OCI-LY3 (cell line): ENCODE data around the gene SLC25A21.

Experiments
- H2AFZ ChIP-seq: fragments of 200-600, 300-600 bp; shearing (Covaris generic); 2 replicates; pipeline ENCODE4 v1.6.0; 2014; ENCODE audit warnings: antibody characterized with exemption, low read depth, low read length
- H3K27ac ChIP-seq: fragments of 200-600, 300-600 bp; sonication (generic); 2 replicates; pipeline ENCODE4 v1.5.1; 2014; ENCODE audit warnings: mild to moderate bottlenecking, low read length, moderate library complexity, mixed read lengths
- H3K27me3 ChIP-seq: fragments of 200-600, 300-600 bp; sonication (generic); 2 replicates; pipeline ENCODE4 v1.6.1; 2014; ENCODE audit warnings: low read depth, low read length, mixed read lengths
- H3K36me3 ChIP-seq: fragments of 200-600, 300-600 bp; sonication (generic); replicated peaks from 2 replicates; pipeline ENCODE3; 2014; ENCODE audit warnings: low read depth, low read length, mixed read lengths
- H3K4me1 ChIP-seq: fragments of 300-600, 200-600 bp; sonication (generic); 2 replicates; pipeline ENCODE4 v1.6.1; 2014; ENCODE audit warnings: low read length, mixed read lengths
- H3K4me2 ChIP-seq: fragments of 200-600, 300-600 bp; sonication (generic); 2 replicates; pipeline ENCODE4 v1.6.1; 2014; ENCODE audit warnings: low read length, mixed read lengths
- H3K4me3 ChIP-seq: fragments of 300-600, 200-600 bp; sonication (generic); 2 replicates; pipeline ENCODE4 v1.5.1; 2014; ENCODE audit warnings: antibody characterized with exemption, mild to moderate bottlenecking, low read length, moderate library complexity
- H3K79me2 ChIP-seq: fragments of 300-600, 200-600 bp; shearing (Covaris generic); 2 replicates; pipeline ENCODE4 v1.6.1; 2014; ENCODE audit warnings: mild to moderate bottlenecking, low read length, mixed read lengths
- H3K9ac ChIP-seq: fragments of 300-600, 200-600 bp; shearing (Covaris generic); 2 replicates; pipeline ENCODE4 v1.6.0; 2014; ENCODE audit warnings: mild to moderate bottlenecking, low read length, moderate library complexity
- H3K9me3 ChIP-seq: fragments of 200-600, 300-600 bp; shearing (Covaris generic); 2 replicates; pipeline ENCODE4 v1.6.1; 2014; ENCODE audit warnings: low read length, mixed read lengths; ENCODE audit not compliant: insufficient read depth
- H4K20me1 ChIP-seq: fragments of 200-600, 300-600 bp; sonication (generic); 2 replicates; pipeline ENCODE4 v1.6.1; 2016; ENCODE audit warnings: low read length, mixed read lengths; ENCODE audit not compliant: insufficient read depth
- EZH2phosphoT487 ChIP-seq: fragments of 200-600 bp; shearing (Covaris generic); IDR thresholded peaks from 2 replicates; pipeline ENCODE4 v1.6.1; 2018; ENCODE audit warnings: antibody characterized with exemption, mixed run types, low read depth
- TF ChIP-seq, protein P1 (sequence below): fragments of 200-600, 300-600 bp; sonication (generic); IDR thresholded peaks from 2 replicates; pipeline ENCODE4 v1.5.1; 2014; ENCODE audit warnings: antibody characterized with exemption, low read length, low read depth

SLC25A21 gene

DNA sequence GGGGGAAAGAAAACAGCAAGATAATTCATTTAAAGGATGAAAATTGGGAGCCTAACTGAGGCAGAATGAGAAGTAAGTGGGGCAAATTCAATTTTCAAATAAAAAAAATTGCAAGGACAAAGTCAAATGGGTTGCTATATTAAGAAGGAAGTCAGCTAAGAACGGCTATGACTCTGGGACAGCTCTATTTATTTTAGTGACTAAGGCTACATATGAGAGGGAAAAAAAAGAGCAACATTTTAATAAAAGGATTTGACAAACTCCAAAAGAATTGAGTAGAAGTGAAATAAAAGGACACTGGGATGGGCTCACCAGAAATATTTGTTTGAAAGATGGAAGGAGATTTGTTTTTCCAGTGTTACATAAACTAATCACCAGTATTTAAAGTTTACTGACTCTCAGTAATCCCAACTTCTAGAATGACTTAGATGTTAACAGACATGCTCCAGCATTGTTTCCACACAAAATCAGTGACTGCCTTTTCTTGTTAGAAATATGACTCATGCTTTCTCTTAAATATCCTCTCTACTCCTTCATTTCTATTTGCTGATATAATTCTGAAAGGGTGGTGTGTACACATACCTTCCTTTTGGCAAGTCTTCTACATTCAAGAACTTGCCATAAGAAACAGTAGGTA, 198.5 kb downstream of the SLC25A21 start:
- Histone ChIP-seq H3K9ac (no peak overlapping the region), H3K4me1 (no peaks in the 10 kb centered on the region), H3K27me3 (no peaks in the 10 kb centered on the region), H3K27ac (no peak overlapping the region), H2AFZ (no peak overlapping the region), H4K20me1 (no peaks in the 10 kb centered on the region), H3K36me3 (no peaks in the 10 kb centered on the region), H3K79me2 (no peaks in the 10 kb centered on the region), H3K9me3 (no peaks in the 10 kb centered on the region), H3K4me3 (no peak overlapping the region), H3K4me2 (no peak overlapping the region)
- TF ChIP-seq, protein P1, sequence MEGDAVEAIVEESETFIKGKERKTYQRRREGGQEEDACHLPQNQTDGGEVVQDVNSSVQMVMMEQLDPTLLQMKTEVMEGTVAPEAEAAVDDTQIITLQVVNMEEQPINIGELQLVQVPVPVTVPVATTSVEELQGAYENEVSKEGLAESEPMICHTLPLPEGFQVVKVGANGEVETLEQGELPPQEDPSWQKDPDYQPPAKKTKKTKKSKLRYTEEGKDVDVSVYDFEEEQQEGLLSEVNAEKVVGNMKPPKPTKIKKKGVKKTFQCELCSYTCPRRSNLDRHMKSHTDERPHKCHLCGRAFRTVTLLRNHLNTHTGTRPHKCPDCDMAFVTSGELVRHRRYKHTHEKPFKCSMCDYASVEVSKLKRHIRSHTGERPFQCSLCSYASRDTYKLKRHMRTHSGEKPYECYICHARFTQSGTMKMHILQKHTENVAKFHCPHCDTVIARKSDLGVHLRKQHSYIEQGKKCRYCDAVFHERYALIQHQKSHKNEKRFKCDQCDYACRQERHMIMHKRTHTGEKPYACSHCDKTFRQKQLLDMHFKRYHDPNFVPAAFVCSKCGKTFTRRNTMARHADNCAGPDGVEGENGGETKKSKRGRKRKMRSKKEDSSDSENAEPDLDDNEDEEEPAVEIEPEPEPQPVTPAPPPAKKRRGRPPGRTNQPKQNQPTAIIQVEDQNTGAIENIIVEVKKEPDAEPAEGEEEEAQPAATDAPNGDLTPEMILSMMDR, result no peak
- TF ChIP-seq EZH2phosphoT487, result no peak

DNA sequence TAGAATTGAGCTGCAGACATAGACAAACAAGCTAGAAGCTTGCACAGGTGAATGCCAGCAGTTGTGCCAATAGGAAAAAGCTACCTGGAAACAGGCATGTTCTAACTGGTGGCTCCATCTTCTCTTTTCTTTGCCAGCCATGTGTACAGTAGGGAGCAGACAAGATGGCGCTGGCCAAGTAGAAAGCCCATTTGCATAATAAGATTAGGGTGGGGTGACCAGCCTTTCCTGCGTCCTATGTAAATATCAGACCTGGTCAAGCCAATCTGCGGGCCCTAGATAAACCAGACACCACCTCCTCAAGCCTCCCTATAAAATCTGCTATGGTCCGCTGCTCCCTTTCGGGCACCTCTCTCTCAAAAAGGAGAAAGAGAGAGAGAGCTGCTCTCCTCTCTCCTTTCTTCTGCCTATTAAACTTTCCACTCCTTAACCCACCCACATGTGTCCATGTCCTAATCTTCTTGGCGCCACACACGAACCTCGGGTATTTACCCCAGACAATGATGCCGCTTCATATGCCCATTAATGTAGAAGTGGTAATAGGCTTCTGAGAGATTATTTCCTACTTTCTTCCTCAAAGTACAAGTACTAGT, 201.0 kb downstream of the SLC25A21 start:
- H2AFZ ChIP-seq, result no peak overlapping the region
- no peak overlapping the region for H3K4me2 ChIP-seq
- H3K4me3 ChIP-seq, result no peak overlapping the region
- TF ChIP-seq, protein P1, result no peak
- no peak for TF ChIP-seq EZH2phosphoT487
- H3K36me3 ChIP-seq, result no peaks in the 10 kb centered on the region
- H4K20me1 ChIP-seq, result no peaks in the 10 kb centered on the region
- no peak overlapping the region for H3K9ac ChIP-seq
- H3K4me1 ChIP-seq, result no peaks in the 10 kb centered on the region
- H3K79me2 ChIP-seq, result no peaks in the 10 kb centered on the region
- no peaks in the 10 kb centered on the region for H3K27me3 ChIP-seq
- H3K9me3 ChIP-seq, result no peaks in the 10 kb centered on the region
- no peak overlapping the region for H3K27ac ChIP-seq

DNA sequence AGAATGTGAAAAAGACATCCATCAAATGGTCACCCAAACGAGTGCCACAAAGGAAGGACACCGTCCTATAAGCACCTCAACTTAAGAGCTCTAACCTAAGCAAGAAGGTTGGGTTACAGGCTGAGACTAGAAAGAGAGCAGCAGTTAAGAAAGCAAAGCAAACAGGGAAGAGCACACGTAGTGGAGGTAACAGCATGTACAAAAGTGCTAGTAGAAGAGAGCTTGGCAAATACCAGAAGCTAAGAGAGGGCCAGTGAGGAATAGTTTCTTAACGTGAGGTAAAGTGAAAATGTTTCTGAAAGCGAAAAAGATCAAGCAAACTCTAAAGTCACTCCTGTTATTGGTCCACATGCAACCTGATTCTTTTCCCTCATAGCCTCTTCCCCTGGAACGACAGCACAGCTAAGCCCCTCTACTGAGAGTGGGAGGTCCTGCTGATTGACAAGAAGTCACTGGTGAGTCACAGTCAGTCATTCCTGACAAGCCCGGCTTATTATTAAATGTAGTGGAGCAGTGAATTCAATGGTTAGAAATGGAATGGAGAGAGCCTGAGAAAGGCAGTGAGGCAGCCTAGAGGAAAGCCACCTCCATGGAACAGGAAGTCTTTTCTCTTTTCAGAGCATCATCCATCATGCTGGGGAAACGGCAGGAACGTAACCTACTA, 204.4 kb downstream of the SLC25A21 start:
- Histone ChIP-seq H3K9me3 (no peaks in the 10 kb centered on the region), H3K4me2 (no peak overlapping the region), H3K36me3 (no peaks in the 10 kb centered on the region), H2AFZ (no peak overlapping the region), H3K9ac (no peak overlapping the region), H3K79me2 (no peaks in the 10 kb centered on the region), H3K27ac (no peak overlapping the region), H4K20me1 (no peaks in the 10 kb centered on the region), H3K4me1 (no peaks in the 10 kb centered on the region), H3K4me3 (no peak overlapping the region), H3K27me3 (no peaks in the 10 kb centered on the region)
- no peak for TF ChIP-seq EZH2phosphoT487
- TF ChIP-seq, protein P1, result no peak

DNA sequence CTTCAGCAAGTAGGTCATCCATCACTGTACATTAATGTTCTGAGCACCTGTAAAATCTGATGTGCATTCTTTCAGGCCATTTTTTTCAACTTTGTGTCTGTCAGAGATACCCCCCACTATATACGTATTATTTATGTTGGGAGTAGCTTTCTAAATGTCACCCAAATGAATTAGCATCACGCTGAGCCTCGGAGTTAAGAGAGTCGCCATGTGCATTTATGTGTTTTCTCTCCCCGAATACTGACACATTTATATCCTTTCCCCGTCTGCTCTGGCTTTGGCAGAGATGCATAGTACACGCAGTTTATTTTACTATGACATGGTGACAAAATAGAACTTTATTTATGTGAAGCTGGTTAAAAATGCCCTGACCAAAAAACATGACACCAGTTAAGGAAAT, 216.4 kb downstream of the SLC25A21 start:
- Histone ChIP-seq H3K4me2 (no peak overlapping the region), H3K4me3 (no peak overlapping the region), H3K36me3 (no peaks in the 10 kb centered on the region), H2AFZ (no peak overlapping the region), H3K27ac (no peak overlapping the region), H4K20me1 (no peaks in the 10 kb centered on the region), H3K9me3 (no peaks in the 10 kb centered on the region), H3K27me3 (no peaks in the 10 kb centered on the region), H3K4me1 (no peaks in the 10 kb centered on the region), H3K79me2 (no peaks in the 10 kb centered on the region), H3K9ac (no peak overlapping the region)
- TF ChIP-seq, protein P1, result no peak
- TF ChIP-seq EZH2phosphoT487, result no peak
